Islet precursor cell (in vitro differentiated cells): ENCODE measurements around the gene LPP.

Experiments
- DNase-seq: peaks from one replicate; pipeline ENCODE4 v3.0.0-alpha.2; 2018

Gene LPP

GRCh38 chr3:188786424-188786823, 632.5 kb downstream of the LPP start:
- DNase-seq = no peak

DNA sequence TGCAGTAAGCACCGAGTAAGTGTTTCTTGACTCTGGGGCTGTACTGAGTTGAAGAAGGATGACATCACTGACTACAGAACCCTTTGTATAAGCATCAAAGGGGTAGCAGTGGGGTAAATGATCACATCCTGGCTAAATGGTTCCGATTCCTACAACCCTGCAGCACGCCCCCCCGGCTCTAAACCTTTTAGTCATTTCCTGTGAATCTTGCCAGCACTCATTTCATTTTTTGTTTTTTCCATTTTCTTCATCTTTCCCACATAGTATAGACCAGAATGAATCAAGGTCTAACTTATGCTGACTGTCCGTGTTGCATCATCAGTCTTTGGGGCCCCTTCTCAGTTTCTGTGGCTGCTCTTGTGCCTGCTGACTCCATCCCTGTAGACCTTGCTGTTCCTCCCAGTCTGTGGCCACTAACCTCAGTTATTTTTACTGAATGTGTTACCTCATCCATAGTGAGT, 634.7 kb downstream of the LPP start:
- peak; percentile 68 for DNase-seq

DNA sequence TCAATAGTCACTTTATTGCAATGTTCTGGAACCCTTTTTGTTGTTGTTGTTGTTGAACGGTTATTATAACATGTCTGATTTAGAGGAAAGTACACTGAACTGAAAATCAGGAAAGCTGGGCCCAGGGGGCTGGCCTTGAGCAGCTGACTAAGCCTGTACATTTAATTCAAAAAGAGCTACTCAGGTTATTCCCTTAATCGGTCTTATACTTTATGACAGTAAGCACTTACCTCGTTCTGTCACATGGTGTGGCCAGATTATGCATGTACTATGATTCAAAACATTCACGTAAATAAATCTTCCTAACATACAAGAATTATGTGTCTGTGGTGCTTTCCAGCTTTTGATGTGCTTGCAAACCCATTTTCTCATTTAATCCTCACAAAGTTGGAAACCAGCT, 635.3 kb downstream of the LPP start:
- no peak for DNase-seq

DNA sequence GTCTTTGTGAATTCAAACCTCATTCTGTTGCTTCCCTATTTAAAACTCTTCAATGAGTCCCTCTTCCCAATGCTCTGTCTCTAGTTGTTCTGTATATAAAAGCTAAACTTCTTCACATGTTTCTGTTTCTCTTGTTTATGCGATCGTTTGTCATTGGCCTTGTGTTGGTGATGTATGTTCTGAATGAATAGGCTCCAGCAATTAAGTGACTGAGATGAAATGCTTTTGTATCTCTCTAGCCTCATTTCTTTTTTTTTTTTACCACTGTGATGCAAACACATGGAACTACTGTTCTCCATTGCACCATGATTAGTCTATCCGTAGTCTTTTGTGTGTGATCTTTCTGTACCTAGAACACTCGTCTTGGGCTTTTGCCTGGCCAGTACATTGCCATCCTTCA, 637.4 kb downstream of the LPP start:
- no peak for DNase-seq

- peak; percentile 69 for DNase-seq
Observed at GRCh38 chr3:188792793-188793192, 638.8 kb downstream of the LPP start.

- peak; percentile 64 for DNase-seq
Observed at GRCh38 chr3:188796122-188796631, 642.2 kb downstream of the LPP start.

- no peak for DNase-seq
Observed at GRCh38 chr3:188797045-188797444, 643.1 kb downstream of the LPP start.

DNA sequence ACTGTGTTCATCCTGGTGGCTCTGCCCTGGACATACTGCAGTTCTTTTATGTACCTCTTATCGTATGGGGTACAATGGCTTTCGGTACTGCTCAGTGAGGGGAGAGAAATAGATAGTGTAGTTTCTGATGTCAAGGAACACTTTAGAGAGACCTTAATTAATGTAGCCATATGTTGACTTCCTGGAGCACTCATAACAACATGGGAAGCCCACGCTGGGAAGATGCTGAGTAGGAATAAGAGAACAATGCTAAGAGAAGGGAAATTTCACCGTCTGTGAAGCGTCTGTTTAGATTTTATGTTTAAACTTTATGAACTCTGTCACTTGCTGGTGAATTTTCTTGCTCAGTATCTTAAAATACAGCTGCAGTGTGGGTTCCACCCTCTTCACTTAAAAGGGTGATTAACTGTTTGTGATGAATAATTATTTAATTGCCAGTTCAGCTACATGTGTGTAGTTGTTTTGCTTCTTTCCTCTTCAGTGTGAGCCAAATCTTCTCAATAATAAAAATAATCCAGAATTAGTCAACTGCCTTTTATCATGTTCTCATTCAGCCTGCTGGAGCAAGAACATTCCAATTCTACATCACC, 644.7 kb downstream of the LPP start:
- no peak for DNase-seq

GRCh38 chr3:188801393-188801792, 647.4 kb downstream of the LPP start:
- DNase-seq = no peak

DNA sequence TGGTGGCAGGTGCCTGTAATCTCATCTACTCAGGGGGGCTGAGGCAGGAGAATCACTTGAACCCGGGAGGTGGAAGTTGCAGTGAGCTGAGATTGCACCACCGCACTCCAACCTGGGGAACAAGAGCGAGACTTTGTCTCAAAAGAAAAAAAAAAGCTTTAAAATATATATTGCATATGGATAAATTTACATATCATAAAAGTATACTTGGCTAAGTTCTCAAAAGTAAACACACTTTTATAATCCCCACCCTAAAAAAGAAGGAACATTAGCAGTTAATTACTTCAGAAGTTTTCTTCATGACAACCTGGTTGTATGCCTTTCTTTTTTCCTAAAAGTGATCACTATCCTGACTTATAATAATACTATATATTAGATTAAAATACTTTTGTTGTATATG, 648.7 kb downstream of the LPP start:
- DNase-seq = no peak

DNA sequence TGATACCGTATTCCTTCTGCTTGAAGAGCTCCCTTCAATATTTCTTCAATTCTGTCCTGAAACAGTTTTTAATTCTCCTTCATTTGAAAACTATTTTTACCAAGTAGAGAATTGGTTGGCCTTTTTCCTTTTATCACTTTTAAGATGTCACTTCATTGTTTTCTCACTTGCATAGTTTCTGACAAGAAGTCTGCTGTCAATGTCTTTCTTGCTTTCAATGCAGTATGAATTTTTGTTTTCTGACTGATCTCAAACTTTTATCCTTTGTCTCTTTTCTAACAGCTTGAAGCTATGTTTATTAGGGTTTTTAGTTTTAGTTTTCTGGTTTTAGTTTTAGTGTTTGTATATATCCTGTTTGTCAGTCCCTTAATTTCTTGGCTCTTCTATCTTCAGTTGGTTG, 653.0 kb downstream of the LPP start:
- DNase-seq = no peak

DNA sequence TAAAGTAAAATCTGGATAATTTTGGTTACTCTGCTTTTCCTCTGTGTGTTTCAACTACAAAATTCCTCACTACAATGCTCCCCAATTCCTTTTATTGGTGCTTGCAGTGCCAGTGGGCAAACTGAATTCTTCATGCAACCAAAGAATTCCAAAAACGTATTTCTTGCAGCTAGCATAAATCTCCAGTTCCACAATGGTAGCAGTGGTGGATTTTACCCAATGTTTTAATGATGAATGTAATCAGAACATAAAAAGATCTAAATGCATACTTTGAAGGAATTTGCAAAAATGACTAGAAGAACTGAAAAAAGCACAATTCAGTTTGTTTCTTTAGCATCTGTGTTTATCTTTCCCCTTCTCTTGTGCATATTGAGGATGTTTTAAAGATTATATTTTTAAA, 658.2 kb downstream of the LPP start:
- DNase-seq = no peak

- no peak for DNase-seq
Observed at GRCh38 chr3:188814581-188814980, 660.6 kb downstream of the LPP start.

GRCh38 chr3:188817103-188817934, 663.4 kb downstream of the LPP start:
- DNase-seq = no peak

- DNase-seq = no peak
Observed at GRCh38 chr3:188817935-188818269, 663.9 kb downstream of the LPP start.

- DNase-seq = no peak
Observed at GRCh38 chr3:188818282-188818681, 664.3 kb downstream of the LPP start.

GRCh38 chr3:188819939-188820338, 666.0 kb downstream of the LPP start:
- no peak for DNase-seq

GRCh38 chr3:188822004-188822403, 668.0 kb downstream of the LPP start:
- DNase-seq = no peak

DNA sequence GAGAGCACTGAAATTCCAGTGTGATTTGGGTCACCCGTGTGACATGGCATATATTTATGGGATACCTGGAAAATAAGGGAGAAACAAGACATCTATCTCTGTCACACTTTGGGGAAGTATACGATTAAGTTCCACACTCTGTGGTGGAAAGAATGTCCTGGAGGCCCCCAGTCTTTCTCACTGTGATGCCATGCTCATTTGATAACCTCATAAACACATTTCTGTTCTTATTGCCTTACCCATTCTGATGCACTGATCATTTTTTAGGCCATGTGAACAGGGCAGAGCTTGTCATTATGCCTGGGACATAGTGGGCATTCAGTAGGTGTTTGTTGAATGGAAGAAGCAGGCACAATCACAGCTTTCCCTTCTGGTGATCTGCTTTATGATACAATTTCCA, 668.5 kb downstream of the LPP start:
- no peak for DNase-seq

- DNase-seq = no peak
Observed at GRCh38 chr3:188824566-188824965, 670.6 kb downstream of the LPP start.

- DNase-seq = no peak
Observed at GRCh38 chr3:188825901-188826300, 671.9 kb downstream of the LPP start.

GRCh38 chr3:188826574-188826973, 672.6 kb downstream of the LPP start:
- no peak for DNase-seq

GRCh38 chr3:188827103-188827502, 673.1 kb downstream of the LPP start:
- DNase-seq = no peak

GRCh38 chr3:188827576-188827975, 673.6 kb downstream of the LPP start:
- no peak for DNase-seq

- DNase-seq = no peak
Observed at GRCh38 chr3:188829130-188829529, 675.2 kb downstream of the LPP start.
